PFSK-1 (cell line): ENCODE results near the gene SEPTIN10.

ENCODE experiments used
- FOXP2 ChIP-seq: optimal IDR thresholded peaks from 2 replicates; pipeline ENCODE3; 2011; ENCODE audit warnings: borderline replicate concordance, control low read depth, inconsistent platforms; ENCODE audit not compliant: insufficient read depth; ENCODE audit errors: extremely low read length, extremely low read depth
- POLR2AphosphoS5 ChIP-seq: IDR thresholded peaks from 2 replicates; pipeline ENCODE4 v1.6.1; 2012; ENCODE audit warnings: low read depth, mild to moderate bottlenecking, control low read depth, low read length, moderate library complexity
- REST ChIP-seq, 2 experiments: IDR thresholded peaks; 2 replicates each; pipeline versions ENCODE4 v1.6.1 to v1.8.0; 2011 to 2012; ENCODE audit warnings: low read depth in 2 of 2, low read length in 2 of 2, control low read depth in 1 of 2, inconsistent platforms in 1 of 2, mild to moderate bottlenecking in 1 of 2, moderate library complexity in 1 of 2; ENCODE audit not compliant: insufficient read depth in 1 of 2
- TAF1 ChIP-seq: IDR thresholded peaks from 2 replicates; pipeline ENCODE4 v1.6.1; 2012; ENCODE audit warnings: low read length, control low read depth, borderline replicate concordance; ENCODE audit not compliant: insufficient read depth

DNA sequence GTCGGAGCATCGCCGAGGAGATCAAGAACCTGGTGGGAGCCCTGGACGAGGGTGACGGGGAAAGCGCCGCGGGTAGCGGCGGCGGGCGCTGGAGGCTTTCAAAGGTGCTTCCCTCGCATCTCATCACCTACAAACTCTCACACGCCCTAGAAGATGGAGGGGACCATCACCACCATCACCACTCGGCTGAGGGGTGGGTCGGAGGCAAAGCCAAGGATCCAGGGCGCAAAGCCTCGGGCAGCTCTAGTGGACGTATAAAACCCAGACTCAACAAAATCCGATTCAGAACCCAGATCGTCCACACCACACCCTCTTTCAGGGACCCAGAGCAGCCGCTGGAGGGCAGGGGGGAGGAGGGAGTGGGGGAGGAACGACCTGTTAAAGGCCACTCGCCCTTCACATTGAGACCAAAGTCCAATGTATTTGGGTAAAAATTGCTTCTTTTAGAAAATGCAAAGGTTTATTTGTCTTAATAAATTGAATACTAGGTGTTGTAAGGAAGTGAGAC lies 1.9 kb upstream of the SEPTIN10 start:
- TF ChIP-seq POLR2AphosphoS5 (no peak), FOXP2 (no peak), REST (IDR thresholded peaks at IDR 0.05; ENCODE audit: insufficient read depth in 1 of 2, low read depth in 2 of 2, low read length in 2 of 2) (no peak), TAF1 (no peak)
